ENCODE results near the gene ZG16B. TPM values are rescaled to one million over a fixed set of nuclear protein-coding genes. Genes with fewer than 3 reads are reported as not detected.

ZG16B gene
- total RNA-seq, 1 experiment from 2014 or later, result not detected

GRCh38 chr16:2879854-2880508, 49.9 kb downstream of the ZG16B start:
- peak; percentile 29 for DNase-seq (ENCODE audit: low read depth)
- in situ Hi-C loops (cut with HindIII; ENCODE audit: low pct_unique_long_range_greater_than_20kb, low sequenced_read_pairs), result no loop called here

Other genes starting within 250 kb of the ZG16B start
- 67.5 and 85.6 TPM in 2 replicates for gene KCTD5, start 147.8 kb upstream of the ZG16B start, total RNA-seq (2014; rRNA removed; shearing (Covaris generic); ENCODE audit: low replicate concordance)
- 1.1 TPM in 1 of 2 replicates, not detected in the other for gene PRSS27, start 110.1 kb upstream of the ZG16B start, total RNA-seq (2014; rRNA removed; shearing (Covaris generic); ENCODE audit: low replicate concordance)
- gene SRRM2, start 77.7 kb upstream of the ZG16B start, total RNA-seq (2014; rRNA removed; shearing (Covaris generic); ENCODE audit: low replicate concordance), result 15.3 and 31.2 TPM in 2 replicates
- 473 and 526 TPM in 2 replicates for gene ELOB, start 53.0 kb upstream of the ZG16B start, total RNA-seq (2014; rRNA removed; shearing (Covaris generic); ENCODE audit: low replicate concordance)
- not detected in 2 replicates for gene PRSS33, start 42.7 kb upstream of the ZG16B start, total RNA-seq (2014; rRNA removed; shearing (Covaris generic); ENCODE audit: low replicate concordance)
- not detected in 2 replicates for gene PRSS41, start 31.8 kb upstream of the ZG16B start, total RNA-seq (2014; rRNA removed; shearing (Covaris generic); ENCODE audit: low replicate concordance)
- not detected in 2 replicates for gene PRSS21, start 13.1 kb upstream of the ZG16B start, total RNA-seq (2014; rRNA removed; shearing (Covaris generic); ENCODE audit: low replicate concordance)
- gene PRSS22, start 27.9 kb downstream of the ZG16B start, total RNA-seq (2014; rRNA removed; shearing (Covaris generic); ENCODE audit: low replicate concordance), result not detected in 2 replicates
- 121 and 161 TPM in 2 replicates for gene FLYWCH2, start 52.9 kb downstream of the ZG16B start, total RNA-seq (2014; rRNA removed; shearing (Covaris generic); ENCODE audit: low replicate concordance)
- gene FLYWCH1, start 81.6 kb downstream of the ZG16B start, total RNA-seq (2014; rRNA removed; shearing (Covaris generic); ENCODE audit: low replicate concordance), result 133 and 149 TPM in 2 replicates
- gene KREMEN2, start 134.0 kb downstream of the ZG16B start, total RNA-seq (2014; rRNA removed; shearing (Covaris generic); ENCODE audit: low replicate concordance), result 18.2 and 32.8 TPM in 2 replicates
- gene PAQR4, start 139.0 kb downstream of the ZG16B start, total RNA-seq (2014; rRNA removed; shearing (Covaris generic); ENCODE audit: low replicate concordance), result 60.8 and 77.4 TPM in 2 replicates
- 25.5 and 39.1 TPM in 2 replicates for gene PKMYT1, start 150.1 kb downstream of the ZG16B start, total RNA-seq (2014; rRNA removed; shearing (Covaris generic); ENCODE audit: low replicate concordance)
- gene CLDN9, start 182.6 kb downstream of the ZG16B start, total RNA-seq (2014; rRNA removed; shearing (Covaris generic); ENCODE audit: low replicate concordance), result 0.07 TPM in 1 of 2 replicates, not detected in the other
- gene CLDN6, start 187.9 kb downstream of the ZG16B start, total RNA-seq (2014; rRNA removed; shearing (Covaris generic); ENCODE audit: low replicate concordance), result not detected in 2 replicates
- gene TNFRSF12A, start 190.1 kb downstream of the ZG16B start, total RNA-seq (2014; rRNA removed; shearing (Covaris generic); ENCODE audit: low replicate concordance), result 975 and 1,222 TPM in 2 replicates
- gene HCFC1R1, start 193.6 kb downstream of the ZG16B start, total RNA-seq (2014; rRNA removed; shearing (Covaris generic); ENCODE audit: low replicate concordance), result 461 and 685 TPM in 2 replicates
- 247 and 252 TPM in 2 replicates for gene THOC6, start 193.7 kb downstream of the ZG16B start, total RNA-seq (2014; rRNA removed; shearing (Covaris generic); ENCODE audit: low replicate concordance)
- gene BICDL2, start 206.6 kb downstream of the ZG16B start, total RNA-seq (2014; rRNA removed; shearing (Covaris generic); ENCODE audit: low replicate concordance), result not detected in 2 replicates
- not detected in 2 replicates for gene MMP25, start 216.3 kb downstream of the ZG16B start, total RNA-seq (2014; rRNA removed; shearing (Covaris generic); ENCODE audit: low replicate concordance)
- gene IL32, start 235.3 kb downstream of the ZG16B start, total RNA-seq (2014; rRNA removed; shearing (Covaris generic); ENCODE audit: low replicate concordance), result 171 and 219 TPM in 2 replicates

All from Caki2 (cell line).